GM23338 (cell line): ENCODE results near the gene DUSP3. TPM values are rescaled to one million over a fixed set of nuclear protein-coding genes. Genes with fewer than 3 reads are reported as not detected.

ENCODE experiments used
- ATAC-seq: fragments of 200-7000 bp; cut with Tn5 transposase; 3 replicates; pipeline ENCODE4 v1.9.1; 2020
- DNase-seq: peaks from one replicate; pipeline ENCODE4 v3.0.0-alpha.2; 2015; ENCODE audit warnings: low spot score
- H2AFZ ChIP-seq: fragments of 200-600 bp; sonication (generic); 2 replicates; pipeline ENCODE4 v1.8.0; 2016; ENCODE audit warnings: antibody characterized with exemption, mild to moderate bottlenecking, moderate library complexity
- H3F3A ChIP-seq: fragments of 200-600 bp; sonication (generic); replicated peaks from 2 replicates; pipeline ENCODE4 v1.8.0; 2017; ENCODE audit warnings: antibody characterized with exemption, mixed run types, low read depth
- H3K27ac ChIP-seq: fragments of 200-600 bp; sonication (generic); 2 replicates; pipeline ENCODE4 v1.6.1; 2016; ENCODE audit warnings: low read depth
- H3K27me3 ChIP-seq: fragments of 200-600 bp; sonication (generic); 2 replicates; pipeline ENCODE4 v1.8.0; 2016; ENCODE audit warnings: mild to moderate bottlenecking, mixed run types, moderate library complexity; ENCODE audit not compliant: insufficient read depth
- H3K36me3 ChIP-seq: fragments of 200-600 bp; sonication (generic); 2 replicates; pipeline ENCODE4 v1.8.0; 2016; ENCODE audit warnings: mild to moderate bottlenecking; ENCODE audit not compliant: insufficient read depth
- H3K4me1 ChIP-seq: fragments of 200-600 bp; sonication (generic); 2 replicates; pipeline ENCODE4 v1.8.0; 2016; ENCODE audit warnings: mild to moderate bottlenecking, moderate library complexity; ENCODE audit not compliant: insufficient read depth
- H3K4me2 ChIP-seq: fragments of 200-600 bp; sonication (generic); 2 replicates; pipeline ENCODE4 v1.7.1; 2017; ENCODE audit warnings: mixed run types
- H3K4me3 ChIP-seq: fragments of 200-600 bp; sonication (generic); 2 replicates; pipeline ENCODE4 v1.6.1; 2016; ENCODE audit warnings: mixed run types
- H3K79me2 ChIP-seq: fragments of 200-600 bp; sonication (generic); replicated peaks from 2 replicates; pipeline ENCODE4 v1.8.0; 2017; ENCODE audit warnings: mild to moderate bottlenecking; ENCODE audit not compliant: insufficient read depth
- H3K9me2 ChIP-seq: fragments of 200-600 bp; sonication (generic); 2 replicates; pipeline ENCODE4 v1.8.0; 2017; ENCODE audit not compliant: insufficient read depth
- H4K20me1 ChIP-seq: fragments of 200-600 bp; sonication (generic); replicated peaks from 2 replicates; pipeline ENCODE4 v1.8.0; 2017; ENCODE audit warnings: mild to moderate bottlenecking; ENCODE audit not compliant: insufficient read depth
- H3K27ac Mint-ChIP-seq: 2 replicates; pipeline ENCODE4 v1.8.0; 2020; ENCODE audit warnings: inconsistent platforms, mild to moderate bottlenecking, moderate library complexity, mixed read lengths
- H3K27me3 Mint-ChIP-seq: 3 replicates; pipeline ENCODE4 v1.8.0; 2022; ENCODE audit warnings: low read depth, mild to moderate bottlenecking, moderate library complexity, mixed read lengths, inconsistent platforms; ENCODE audit not compliant: insufficient read depth, poor library complexity
- H3K36me3 Mint-ChIP-seq: 3 replicates; pipeline ENCODE4 v1.8.0; 2021; ENCODE audit warnings: low read depth, mild to moderate bottlenecking, inconsistent platforms, moderate library complexity, mixed read lengths
- H3K4me1 Mint-ChIP-seq: 3 replicates; pipeline ENCODE4 v1.8.0; 2020; ENCODE audit warnings: mild to moderate bottlenecking, inconsistent platforms, mixed read lengths
- H3K4me3 Mint-ChIP-seq: 3 replicates; pipeline ENCODE4 v1.8.0; 2021; ENCODE audit warnings: moderate library complexity, mild to moderate bottlenecking, inconsistent platforms, mixed read lengths
- H3K9me3 Mint-ChIP-seq: 3 replicates; pipeline ENCODE4 v1.8.0; 2020; ENCODE audit warnings: moderate library complexity, mild to moderate bottlenecking, inconsistent platforms, mixed read lengths
- EZH2 ChIP-seq: fragments of 200-600 bp; sonication (generic); IDR thresholded peaks from one replicate; pipeline ENCODE4 v1.8.0; 2017; ENCODE audit warnings: antibody characterized with exemption, mild to moderate bottlenecking, low read depth; ENCODE audit not compliant: unreplicated experiment
- JUNB ChIP-seq: IDR thresholded peaks from one replicate; pipeline ENCODE4 v1.6.1; 2016; ENCODE audit warnings: antibody characterized with exemption; ENCODE audit not compliant: unreplicated experiment
- NANOG ChIP-seq: IDR thresholded peaks from 2 replicates; pipeline ENCODE4 v1.6.1; 2016; ENCODE audit warnings: antibody characterized with exemption, borderline replicate concordance
- POLR2AphosphoS5 ChIP-seq: IDR thresholded peaks from 2 replicates; pipeline ENCODE4 v1.6.1; 2016; ENCODE audit warnings: antibody characterized with exemption, low read depth
- STAT1 ChIP-seq: IDR thresholded peaks from one replicate; pipeline ENCODE4 v1.6.1; 2016; ENCODE audit warnings: antibody characterized with exemption; ENCODE audit not compliant: unreplicated experiment
- ZNF331 ChIP-seq: fragments of 250-450 bp; sonication (Bioruptor Pico); IDR thresholded peaks from 2 replicates; pipeline ENCODE4 v1.5.0; 2020; ENCODE audit warnings: low read depth, mild to moderate bottlenecking, moderate library complexity
- polyA plus RNA-seq: library from polyadenylated mRNA; unstranded; fragments of >200 nt; fragmentation: Nextera tagmentation; extraction: Ambion mirVana; gene quantifications from 2 replicates; pipeline ENCODE4 v1.2.1, GENCODE V29; 2016
- total RNA-seq: library from RNA; depleted of rRNA; stranded (reverse); fragments of >200 nt; shearing (Covaris generic); gene quantifications from 2 replicates; pipeline ENCODE4 v1.2.3, GENCODE V29; 2014
- TF ChIP-seq, protein P1 (sequence below): fragments of 250-450 bp; sonication (Bioruptor Pico); IDR thresholded peaks from 2 replicates; pipeline ENCODE4 v1.5.0; 2020; ENCODE audit warnings: mild to moderate bottlenecking, moderate library complexity
- TF ChIP-seq, protein P2 (sequence below), 2 experiments: fragments of 200-600 bp in 1 of 2; sonication (generic) in 1 of 2; conservative IDR thresholded peaks; 2 replicates each; pipeline versions ENCODE4 v1.5.1 to v1.6.1; 2016 to 2017; ENCODE audit warnings: antibody characterized with exemption in 2 of 2, low read depth in 2 of 2, mild to moderate bottlenecking in 2 of 2, moderate library complexity in 1 of 2

Gene DUSP3
- total and polyA plus RNA-seq, 2 experiments from 2014 or later = 14.7 to 22.1 TPM

- DNase-seq = no peak
- Mint-ChIP-seq H3K9me3 (no peaks in the 10 kb centered on the region; the same call in 2 of the 3 replicates), H3K27ac (no peak overlapping the region), H3K27me3 (peaks cover 8% of the 10 kb centered on the region), H3K36me3 (no peaks in the 10 kb centered on the region), H3K4me1 (peaks cover 18% of the 10 kb centered on the region), H3K4me3 (no peak overlapping the region)
- Histone ChIP-seq H3K4me2 (no peak overlapping the region), H3K27me3 (peaks cover 10% of the 10 kb centered on the region; the same call in 1 of the 2 replicates), H3F3A (peaks cover 12% of the 10 kb centered on the region), H4K20me1 (no peaks in the 10 kb centered on the region), H3K27ac (no peak overlapping the region), H2AFZ (no peak overlapping the region), H3K9me2 (no peaks in the 10 kb centered on the region), H3K79me2 (no peaks in the 10 kb centered on the region), H3K36me3 (no peaks in the 10 kb centered on the region), H3K4me1 (peaks cover 14% of the 10 kb centered on the region), H3K4me3 (no peak overlapping the region)
- no peak for ATAC-seq
- TF ChIP-seq ZNF331 (no peak), EZH2 (no peak), JUNB (no peak), NANOG (no peak), STAT1 (no peak), POLR2AphosphoS5 (no peak)
Observed at GRCh38 chr17:43723697-43724359, 54.9 kb downstream of the DUSP3 start.

- Histone ChIP-seq H3K79me2 (no peaks in the 10 kb centered on the region), H3K36me3 (no peaks in the 10 kb centered on the region), H3K4me3 (no peak overlapping the region), H3K27me3 (peaks cover 10% of the 10 kb centered on the region; the same call in 1 of the 2 replicates), H3K9me2 (no peaks in the 10 kb centered on the region), H3K4me1 (peaks cover 21% of the 10 kb centered on the region), H4K20me1 (no peaks in the 10 kb centered on the region), H3F3A (peaks cover 12% of the 10 kb centered on the region), H3K4me2 (no peak overlapping the region), H2AFZ (peak overlapping the region; percentile 20; the same call in 1 of the 2 replicates), H3K27ac (no peak overlapping the region)
- Mint-ChIP-seq H3K9me3 (no peaks in the 10 kb centered on the region; the same call in 2 of the 3 replicates), H3K4me1 (peaks cover 24% of the 10 kb centered on the region), H3K36me3 (no peaks in the 10 kb centered on the region), H3K27me3 (peaks cover 8% of the 10 kb centered on the region), H3K4me3 (no peak overlapping the region), H3K27ac (no peak overlapping the region)
- DNase-seq (no peak), ATAC-seq (no peak)
- TF ChIP-seq, protein P1, sequence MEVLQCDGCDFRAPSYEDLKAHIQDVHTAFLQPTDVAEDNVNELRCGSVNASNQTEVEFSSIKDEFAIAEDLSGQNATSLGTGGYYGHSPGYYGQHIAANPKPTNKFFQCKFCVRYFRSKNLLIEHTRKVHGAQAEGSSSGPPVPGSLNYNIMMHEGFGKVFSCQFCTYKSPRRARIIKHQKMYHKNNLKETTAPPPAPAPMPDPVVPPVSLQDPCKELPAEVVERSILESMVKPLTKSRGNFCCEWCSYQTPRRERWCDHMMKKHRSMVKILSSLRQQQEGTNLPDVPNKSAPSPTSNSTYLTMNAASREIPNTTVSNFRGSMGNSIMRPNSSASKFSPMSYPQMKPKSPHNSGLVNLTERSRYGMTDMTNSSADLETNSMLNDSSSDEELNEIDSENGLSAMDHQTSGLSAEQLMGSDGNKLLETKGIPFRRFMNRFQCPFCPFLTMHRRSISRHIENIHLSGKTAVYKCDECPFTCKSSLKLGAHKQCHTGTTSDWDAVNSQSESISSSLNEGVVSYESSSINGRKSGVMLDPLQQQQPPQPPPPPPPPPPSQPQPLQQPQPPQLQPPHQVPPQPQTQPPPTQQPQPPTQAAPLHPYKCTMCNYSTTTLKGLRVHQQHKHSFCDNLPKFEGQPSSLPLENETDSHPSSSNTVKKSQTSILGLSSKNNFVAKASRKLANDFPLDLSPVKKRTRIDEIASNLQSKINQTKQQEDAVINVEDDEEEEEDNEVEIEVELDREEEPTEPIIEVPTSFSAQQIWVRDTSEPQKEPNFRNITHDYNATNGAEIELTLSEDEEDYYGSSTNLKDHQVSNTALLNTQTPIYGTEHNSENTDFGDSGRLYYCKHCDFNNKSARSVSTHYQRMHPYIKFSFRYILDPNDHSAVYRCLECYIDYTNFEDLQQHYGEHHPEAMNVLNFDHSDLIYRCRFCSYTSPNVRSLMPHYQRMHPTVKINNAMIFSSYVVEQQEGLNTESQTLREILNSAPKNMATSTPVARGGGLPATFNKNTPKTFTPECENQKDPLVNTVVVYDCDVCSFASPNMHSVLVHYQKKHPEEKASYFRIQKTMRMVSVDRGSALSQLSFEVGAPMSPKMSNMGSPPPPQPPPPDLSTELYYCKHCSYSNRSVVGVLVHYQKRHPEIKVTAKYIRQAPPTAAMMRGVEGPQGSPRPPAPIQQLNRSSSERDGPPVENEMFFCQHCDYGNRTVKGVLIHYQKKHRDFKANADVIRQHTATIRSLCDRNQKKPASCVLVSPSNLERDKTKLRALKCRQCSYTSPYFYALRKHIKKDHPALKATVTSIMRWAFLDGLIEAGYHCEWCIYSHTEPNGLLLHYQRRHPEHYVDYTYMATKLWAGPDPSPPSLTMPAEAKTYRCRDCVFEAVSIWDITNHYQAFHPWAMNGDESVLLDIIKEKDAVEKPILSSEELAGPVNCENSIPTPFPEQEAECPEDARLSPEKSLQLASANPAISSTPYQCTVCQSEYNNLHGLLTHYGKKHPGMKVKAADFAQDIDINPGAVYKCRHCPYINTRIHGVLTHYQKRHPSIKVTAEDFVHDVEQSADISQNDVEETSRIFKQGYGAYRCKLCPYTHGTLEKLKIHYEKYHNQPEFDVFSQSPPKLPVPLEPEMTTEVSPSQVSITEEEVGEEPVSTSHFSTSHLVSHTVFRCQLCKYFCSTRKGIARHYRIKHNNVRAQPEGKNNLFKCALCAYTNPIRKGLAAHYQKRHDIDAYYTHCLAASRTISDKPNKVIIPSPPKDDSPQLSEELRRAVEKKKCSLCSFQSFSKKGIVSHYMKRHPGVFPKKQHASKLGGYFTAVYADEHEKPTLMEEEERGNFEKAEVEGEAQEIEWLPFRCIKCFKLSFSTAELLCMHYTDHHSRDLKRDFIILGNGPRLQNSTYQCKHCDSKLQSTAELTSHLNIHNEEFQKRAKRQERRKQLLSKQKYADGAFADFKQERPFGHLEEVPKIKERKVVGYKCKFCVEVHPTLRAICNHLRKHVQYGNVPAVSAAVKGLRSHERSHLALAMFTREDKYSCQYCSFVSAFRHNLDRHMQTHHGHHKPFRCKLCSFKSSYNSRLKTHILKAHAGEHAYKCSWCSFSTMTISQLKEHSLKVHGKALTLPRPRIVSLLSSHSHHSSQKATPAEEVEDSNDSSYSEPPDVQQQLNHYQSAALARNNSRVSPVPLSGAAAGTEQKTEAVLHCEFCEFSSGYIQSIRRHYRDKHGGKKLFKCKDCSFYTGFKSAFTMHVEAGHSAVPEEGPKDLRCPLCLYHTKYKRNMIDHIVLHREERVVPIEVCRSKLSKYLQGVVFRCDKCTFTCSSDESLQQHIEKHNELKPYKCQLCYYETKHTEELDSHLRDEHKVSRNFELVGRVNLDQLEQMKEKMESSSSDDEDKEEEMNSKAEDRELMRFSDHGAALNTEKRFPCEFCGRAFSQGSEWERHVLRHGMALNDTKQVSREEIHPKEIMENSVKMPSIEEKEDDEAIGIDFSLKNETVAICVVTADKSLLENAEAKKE (CRISPR knock-in tag) = no peak
- TF ChIP-seq NANOG (no peak), EZH2 (no peak)
- TF ChIP-seq, protein P2, sequence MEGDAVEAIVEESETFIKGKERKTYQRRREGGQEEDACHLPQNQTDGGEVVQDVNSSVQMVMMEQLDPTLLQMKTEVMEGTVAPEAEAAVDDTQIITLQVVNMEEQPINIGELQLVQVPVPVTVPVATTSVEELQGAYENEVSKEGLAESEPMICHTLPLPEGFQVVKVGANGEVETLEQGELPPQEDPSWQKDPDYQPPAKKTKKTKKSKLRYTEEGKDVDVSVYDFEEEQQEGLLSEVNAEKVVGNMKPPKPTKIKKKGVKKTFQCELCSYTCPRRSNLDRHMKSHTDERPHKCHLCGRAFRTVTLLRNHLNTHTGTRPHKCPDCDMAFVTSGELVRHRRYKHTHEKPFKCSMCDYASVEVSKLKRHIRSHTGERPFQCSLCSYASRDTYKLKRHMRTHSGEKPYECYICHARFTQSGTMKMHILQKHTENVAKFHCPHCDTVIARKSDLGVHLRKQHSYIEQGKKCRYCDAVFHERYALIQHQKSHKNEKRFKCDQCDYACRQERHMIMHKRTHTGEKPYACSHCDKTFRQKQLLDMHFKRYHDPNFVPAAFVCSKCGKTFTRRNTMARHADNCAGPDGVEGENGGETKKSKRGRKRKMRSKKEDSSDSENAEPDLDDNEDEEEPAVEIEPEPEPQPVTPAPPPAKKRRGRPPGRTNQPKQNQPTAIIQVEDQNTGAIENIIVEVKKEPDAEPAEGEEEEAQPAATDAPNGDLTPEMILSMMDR (conservative IDR thresholded peaks at IDR 0.05; ENCODE audit: low read depth in 2 of 2) = no peak
Observed at GRCh38 chr17:43722870-43723665, 55.7 kb downstream of the DUSP3 start.
